Activated gamma-delta T cell treated with Interleukin-2 at 50 U/mL for 16 hours (primary cell): Measurements from ENCODE around the gene STAT3.
"Not testable (repeated sequence)": the region's sequence is repeated elsewhere in the genome, so short reads cannot be mapped to it uniquely, and the experiment has no call there.

ENCODE experiments used
- DNase-seq: peaks from one replicate; pipeline ENCODE4 v3.0.0-alpha.2; 2020

The STAT3 gene

GRCh38 chr17:42274253-42274542, 114.0 kb downstream of the STAT3 start:
- DNase-seq, result no peak

- no peak for DNase-seq
These were observed 114.6 kb downstream of the STAT3 start for GRCh38 chr17:42273474-42274252.

DNA sequence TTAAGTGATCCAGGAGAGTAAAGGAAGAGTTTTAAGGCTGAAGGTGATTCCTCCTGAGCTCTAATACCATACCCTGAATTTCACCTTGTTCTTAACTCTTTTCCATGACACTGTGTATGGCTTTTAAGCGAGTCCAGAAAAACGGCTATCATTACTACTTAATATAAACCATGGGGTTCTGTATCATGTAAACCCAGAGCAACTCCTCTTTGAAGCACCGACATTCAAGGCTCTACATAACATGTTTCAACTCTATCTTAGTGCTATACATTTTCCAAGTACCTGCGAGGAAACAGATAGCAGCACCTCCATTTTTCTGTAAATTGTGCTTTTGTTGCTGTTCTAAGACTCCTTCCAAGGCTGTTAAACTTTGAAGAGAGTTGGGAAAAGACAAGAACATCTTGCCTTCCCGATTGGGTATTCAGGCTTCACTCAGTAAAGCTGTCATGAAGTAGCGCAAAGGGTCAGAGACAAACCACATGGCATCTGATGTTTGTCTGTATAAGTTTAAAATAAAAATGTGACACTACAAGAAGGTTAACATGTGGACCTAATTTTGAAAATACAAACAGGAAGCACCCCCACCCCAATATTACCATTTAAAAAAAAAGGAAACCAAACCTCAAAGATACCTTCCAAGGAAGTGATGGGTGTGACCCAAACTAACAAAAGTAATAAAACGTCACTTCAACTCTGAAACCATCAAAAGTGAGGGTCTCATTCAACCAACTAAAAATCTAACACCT, 115.9 kb downstream of the STAT3 start:
- DNase-seq, result no peak

DNA sequence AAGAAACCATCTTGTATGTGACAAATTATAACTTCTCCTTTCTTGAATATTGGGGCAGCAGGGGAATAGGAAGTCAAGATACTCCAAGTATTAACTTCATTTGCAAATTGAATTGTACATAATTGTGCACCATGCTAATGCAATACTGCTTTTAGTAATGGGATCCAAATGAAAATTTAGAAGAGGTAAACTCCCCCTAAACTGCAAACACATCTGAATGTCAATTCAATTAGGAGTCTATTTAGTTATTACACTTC, 116.5 kb downstream of the STAT3 start:
- DNase-seq, result no peak

DNA sequence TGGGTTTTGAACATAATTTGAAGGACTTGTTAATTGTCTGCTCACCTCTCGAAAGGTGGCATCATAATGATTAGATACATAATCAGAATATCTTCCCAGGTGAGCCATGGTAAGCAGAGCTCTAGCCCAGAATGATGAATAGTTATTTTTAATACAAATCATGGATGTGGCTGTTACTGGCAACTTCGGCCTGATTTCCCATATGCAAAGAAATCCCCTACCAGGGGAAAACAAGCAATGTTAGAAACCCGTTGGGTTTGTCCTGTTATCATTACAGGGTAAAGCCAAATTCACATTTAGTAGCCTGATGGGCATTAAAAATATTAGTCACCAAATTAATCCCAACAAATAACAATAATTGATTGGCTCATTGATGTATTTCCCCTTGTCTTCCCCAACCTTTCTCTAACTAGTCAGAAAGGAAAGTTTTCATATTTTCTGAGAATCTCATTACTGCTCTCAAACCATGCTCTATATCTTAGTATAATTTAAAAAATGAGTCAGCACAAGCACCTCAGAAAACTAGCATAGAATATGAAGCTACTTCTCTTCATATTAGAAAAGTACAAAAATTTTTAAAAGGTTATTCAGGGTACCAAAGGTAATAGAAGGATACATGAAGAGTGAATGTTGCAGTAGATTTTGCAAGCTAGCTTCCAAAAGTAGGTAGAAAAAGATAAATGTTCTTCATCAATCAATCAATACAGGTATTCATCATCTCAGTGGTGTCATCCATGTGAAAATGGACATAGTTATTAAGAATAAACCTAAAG, 117.0 kb downstream of the STAT3 start:
- DNase-seq, result no peak

- no peak for DNase-seq
These were observed 117.6 kb downstream of the STAT3 start for GRCh38 chr17:42270596-42270995.

DNA sequence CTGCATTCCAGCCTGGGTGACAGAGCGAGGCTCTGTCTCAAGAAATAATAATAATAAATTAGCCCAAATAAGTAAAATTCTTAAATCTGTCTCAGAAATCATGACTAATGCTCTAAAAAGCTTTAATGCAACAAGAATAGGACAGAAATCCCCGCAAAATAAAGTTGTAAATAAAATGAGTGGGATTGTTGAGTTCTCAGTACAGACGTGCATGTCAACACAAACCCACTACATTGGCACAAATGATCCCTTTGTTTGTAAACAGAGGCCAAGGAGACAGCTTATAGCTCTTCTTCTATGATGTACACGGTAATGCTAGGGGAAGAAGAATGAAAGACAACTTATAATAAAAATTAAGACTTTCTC, 118.1 kb downstream of the STAT3 start:
- no peak for DNase-seq

GRCh38 chr17:42268236-42268635, 120.0 kb downstream of the STAT3 start:
- no peak for DNase-seq

DNA sequence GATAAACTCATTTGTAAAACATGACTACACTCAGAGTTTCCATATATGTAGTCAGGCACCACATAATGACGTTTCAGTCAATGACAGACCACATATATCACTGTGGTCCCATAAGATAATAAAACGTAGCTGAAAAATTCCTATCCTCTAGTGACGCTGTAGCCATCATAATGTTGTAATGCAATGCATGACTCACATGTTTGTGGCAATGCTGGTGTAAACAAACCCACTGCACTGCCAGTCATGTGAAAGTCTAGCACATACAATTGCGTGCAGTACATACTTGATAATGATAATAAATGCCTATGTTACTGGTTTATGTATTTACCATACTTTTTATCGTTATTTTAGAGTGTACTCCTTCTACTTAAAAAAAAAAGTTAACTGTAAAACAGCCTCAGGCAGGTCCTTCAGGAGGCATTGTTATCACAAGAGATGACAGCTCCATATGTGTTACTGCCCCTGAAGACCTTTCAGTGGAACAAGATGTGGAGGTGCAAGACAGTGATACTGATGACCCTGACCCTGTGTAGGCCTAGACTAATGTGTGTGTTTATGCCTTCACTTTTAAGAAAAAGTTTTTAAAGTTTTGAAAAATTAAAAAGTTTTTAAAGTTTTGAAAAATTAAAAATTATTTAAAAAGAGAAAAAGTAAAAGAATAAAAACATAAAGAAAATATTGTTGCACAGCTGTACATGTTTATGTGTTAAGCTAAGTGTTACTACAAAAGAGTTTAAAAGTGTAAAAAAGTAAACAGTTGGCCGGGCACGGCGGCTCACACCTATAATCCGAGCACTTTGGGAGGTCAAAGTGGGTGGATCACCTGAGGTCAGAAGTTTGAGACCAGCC, 121.1 kb downstream of the STAT3 start:
- peak; percentile 53 for DNase-seq

- DNase-seq, result no peak
These were observed 121.8 kb downstream of the STAT3 start for GRCh38 chr17:42266462-42266861.

DNA sequence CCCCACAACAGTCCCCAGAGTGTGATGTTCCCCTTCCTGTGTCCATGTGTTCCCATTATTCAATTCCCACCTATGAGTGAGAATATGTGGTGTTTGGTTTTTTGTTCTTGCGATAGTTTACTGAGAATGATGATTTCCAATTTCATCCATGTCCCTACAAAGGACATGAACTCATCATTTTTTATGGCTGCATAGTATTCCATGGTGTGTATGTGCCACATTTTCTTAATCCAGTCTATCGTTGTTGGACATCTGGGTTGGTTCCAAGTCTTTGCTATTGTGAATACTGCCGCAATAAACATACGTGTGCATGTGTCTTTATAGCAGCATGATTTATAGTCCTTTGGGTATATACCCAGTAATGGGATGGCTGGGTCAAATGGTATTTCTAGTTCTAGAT, 123.9 kb downstream of the STAT3 start:
- DNase-seq, result not testable (repeated sequence)
